ENCODE data around the gene FDCSP. TPM values are rescaled to one million over a fixed set of nuclear protein-coding genes. Genes with fewer than 3 reads are reported as not detected.

The FDCSP gene
- polyA plus RNA-seq, 1 donor from 2014 or later = not detected

- H3K79me2 ChIP-seq (replicated peaks; ENCODE audit: insufficient read depth, low read length) = no peaks in the 10 kb centered on the region
- H3K27me3 ChIP-seq (ENCODE audit: insufficient read depth, low read depth, low read length) = no peaks in the 10 kb centered on the region
- H4K20me1 ChIP-seq (ENCODE audit: insufficient read depth) = no peaks in the 10 kb centered on the region
- TF ChIP-seq POLR2AphosphoS5 (IDR thresholded peaks at IDR 0.05) = no peak
- TF ChIP-seq SMC3 (conservative IDR thresholded peaks at IDR 0.05; ENCODE audit: poor library complexity) = no peak
- no peak for TF ChIP-seq MXI1 (conservative IDR thresholded peaks at IDR 0.05; ENCODE audit: poor library complexity, severe bottlenecking)
- TF ChIP-seq EP300 (conservative IDR thresholded peaks at IDR 0.05; ENCODE audit: poor library complexity, severe bottlenecking) = no peak
- TF ChIP-seq RAD21 (conservative IDR thresholded peaks at IDR 0.05) = no peak
- TF ChIP-seq TAF1 (IDR thresholded peaks at IDR 0.05; ENCODE audit: low read depth) = no peak
- no peak for TF ChIP-seq EZH2 (IDR thresholded peaks at IDR 0.05; ENCODE audit: borderline replicate concordance, insufficient read depth, low read length, poor library complexity, severe bottlenecking)
- TF ChIP-seq REST (IDR thresholded peaks at IDR 0.05; ENCODE audit: borderline replicate concordance) = no peak
- no peak for TF ChIP-seq CTCF (IDR thresholded peaks at IDR 0.05; ENCODE audit: poor library complexity, severe bottlenecking)
- H3K9me3 ChIP-seq (ENCODE audit: low read length) = no peaks in the 10 kb centered on the region
- H3K36me3 ChIP-seq (ENCODE audit: insufficient read depth, low read length) = no peaks in the 10 kb centered on the region
- no peaks in the 10 kb centered on the region for H3F3A ChIP-seq (ENCODE audit: insufficient read depth, low read length, poor library complexity, severe bottlenecking)
- no peak within 1 kb of the TSS for H3K27ac ChIP-seq (ENCODE audit: low read length)
- H3K9ac ChIP-seq (ENCODE audit: low read length) = no peak within 1 kb of the TSS
- no peak within 1 kb of the TSS for H3K4me3 ChIP-seq (ENCODE audit: low read length)
- H3K9me2 ChIP-seq (ENCODE audit: insufficient read depth, low read length) = no peaks in the 10 kb centered on the region
- H2AFZ ChIP-seq (ENCODE audit: low read depth, low read length) = no peak within 1 kb of the TSS
- H3K4me2 ChIP-seq (ENCODE audit: low read length) = no peak within 1 kb of the TSS
Observed at GRCh38 chr4:70195425-70195824, 30.5 kb upstream of the FDCSP start, which contains the start of gene ODAM. ODAM (plus strand) TSS chr4:70195725; CDS start chr4:70196544, 819 bp downstream.

GRCh38 chr4:70196857-70197256 is 29.1 kb upstream of the FDCSP start:
- Histone ChIP-seq H3K27me3 (ENCODE audit: insufficient read depth, low read depth, low read length) (no peaks in the 10 kb centered on the region), H3K4me2 (ENCODE audit: low read length) (no peak overlapping the region), H3K79me2 (replicated peaks; ENCODE audit: insufficient read depth, low read length) (no peaks in the 10 kb centered on the region), H3K27ac (ENCODE audit: low read length) (no peak overlapping the region), H3K9ac (ENCODE audit: low read length) (no peak overlapping the region), H3F3A (ENCODE audit: insufficient read depth, low read length, poor library complexity, severe bottlenecking) (no peaks in the 10 kb centered on the region), H3K4me3 (ENCODE audit: low read length) (no peak overlapping the region), H3K9me3 (ENCODE audit: low read length) (no peaks in the 10 kb centered on the region), H2AFZ (ENCODE audit: low read depth, low read length) (no peak overlapping the region), H3K36me3 (ENCODE audit: insufficient read depth, low read length) (no peaks in the 10 kb centered on the region), H3K9me2 (ENCODE audit: insufficient read depth, low read length) (no peaks in the 10 kb centered on the region), H4K20me1 (ENCODE audit: insufficient read depth) (no peaks in the 10 kb centered on the region)
- TF ChIP-seq EZH2 (IDR thresholded peaks at IDR 0.05; ENCODE audit: borderline replicate concordance, insufficient read depth, low read length, poor library complexity, severe bottlenecking) (no peak), POLR2AphosphoS5 (IDR thresholded peaks at IDR 0.05) (no peak), TAF1 (IDR thresholded peaks at IDR 0.05; ENCODE audit: low read depth) (no peak), MXI1 (conservative IDR thresholded peaks at IDR 0.05; ENCODE audit: poor library complexity, severe bottlenecking) (no peak), RAD21 (conservative IDR thresholded peaks at IDR 0.05) (no peak), CTCF (IDR thresholded peaks at IDR 0.05; ENCODE audit: poor library complexity, severe bottlenecking) (no peak), SMC3 (conservative IDR thresholded peaks at IDR 0.05; ENCODE audit: poor library complexity) (no peak), EP300 (conservative IDR thresholded peaks at IDR 0.05; ENCODE audit: poor library complexity, severe bottlenecking) (no peak), REST (IDR thresholded peaks at IDR 0.05; ENCODE audit: borderline replicate concordance) (no peak)
